IMR-90 (cell line): Measurements from ENCODE around the gene DSC3. TPM values are rescaled to one million over a fixed set of nuclear protein-coding genes. Genes with fewer than 3 reads are reported as not detected.

Source experiments
- ATAC-seq: fragments of 200-7000 bp; cut with Tn5 transposase; 2 replicates; pipeline ENCODE4 v1.9.1; 2020; ENCODE audit warnings: low read depth, mild to moderate bottlenecking, moderate library complexity
- BruUV-seq: library from RNA; stranded (reverse); fragments of 400-500 nt; replicated peaks from 2 replicates; lab custom pipeline; 2021; lab: Mats Ljungman, UMichigan
- CTCF ChIA-PET: fragments of 300-600 bp; formaldehyde crosslinking; extraction: SDS; loops from one replicate; lab custom pipeline; 2021; ENCODE audit warnings: antibody characterized with exemption; lab: Yijun Ruan, JAX
- POLR2A ChIA-PET: fragments of 300-600 bp; sonication (Branson Sonifier 250); formaldehyde crosslinking; loops from one replicate; lab custom pipeline; 2022; ENCODE audit warnings: antibody characterized with exemption; ENCODE audit not compliant: unreplicated experiment; lab: Charles Lee
- DNase-seq: peaks from one replicate; pipeline ENCODE4 v3.0.0; 2013
- H2AFZ ChIP-seq: replicated peaks from 2 replicates; pipeline ENCODE3; 2013; ENCODE audit warnings: low read length, mild to moderate bottlenecking; ENCODE audit not compliant: poor library complexity
- H2AK5ac ChIP-seq: 2 replicates; pipeline ENCODE4 v1.6.1; 2013; ENCODE audit warnings: low read depth, low read length, inconsistent platforms
- H2AK9ac ChIP-seq: replicated peaks from 2 replicates; pipeline ENCODE3; 2013; ENCODE audit warnings: mild to moderate bottlenecking, low read depth, low read length, moderate library complexity; ENCODE audit not compliant: poor library complexity
- H2BK120ac ChIP-seq: 2 replicates; pipeline ENCODE4 v1.6.1; 2013; ENCODE audit warnings: low read depth, low read length, inconsistent platforms
- H2BK15ac ChIP-seq: 3 replicates; pipeline ENCODE4 v1.6.1; 2013; ENCODE audit warnings: low read depth, low read length, inconsistent platforms
- H2BK20ac ChIP-seq: 2 replicates; pipeline ENCODE4 v1.6.1; 2013; ENCODE audit warnings: low read depth, mild to moderate bottlenecking, inconsistent platforms, low read length, moderate library complexity
- H2BK5ac ChIP-seq: 2 replicates; pipeline ENCODE4 v1.6.1; 2013; ENCODE audit warnings: mild to moderate bottlenecking, low read depth, low read length, inconsistent platforms; ENCODE audit not compliant: poor library complexity, severe bottlenecking
- H3K14ac ChIP-seq: replicated peaks from 2 replicates; pipeline ENCODE4 v1.6.1; 2013; ENCODE audit warnings: low read depth, low read length, inconsistent platforms
- H3K18ac ChIP-seq: 2 replicates; pipeline ENCODE4 v1.6.1; 2013; ENCODE audit warnings: low read depth, low read length, control low read depth
- H3K23ac ChIP-seq: 2 replicates; pipeline ENCODE4 v1.6.1; 2013; ENCODE audit warnings: low read depth, low read length, inconsistent platforms
- H3K27ac ChIP-seq: 2 replicates; pipeline ENCODE4 v1.5.1; 2013; ENCODE audit warnings: mild to moderate bottlenecking, control low read depth, low read length; ENCODE audit not compliant: insufficient read depth
- H3K27me3 ChIP-seq: 2 replicates; pipeline ENCODE4 v1.6.1; 2013; ENCODE audit warnings: low read length; ENCODE audit not compliant: control insufficient read depth, insufficient read depth
- H3K36me3 ChIP-seq: 2 replicates; pipeline ENCODE4 v1.6.1; 2013; ENCODE audit warnings: low read length, mixed read lengths; ENCODE audit not compliant: control insufficient read depth, insufficient read depth
- H3K4ac ChIP-seq: 2 replicates; pipeline ENCODE4 v1.6.1; 2013; ENCODE audit warnings: low read depth, low read length, inconsistent platforms
- H3K4me1 ChIP-seq: 2 replicates; pipeline ENCODE4 v1.6.1; 2013; ENCODE audit warnings: low read length, mixed read lengths; ENCODE audit not compliant: control insufficient read depth, insufficient read depth
- H3K4me2 ChIP-seq: 2 replicates; pipeline ENCODE4 v1.6.1; 2013; ENCODE audit warnings: low read depth, mild to moderate bottlenecking, control low read depth, low read length, moderate library complexity
- H3K4me3 ChIP-seq: 2 replicates; pipeline ENCODE4 v1.5.1; 2013; ENCODE audit warnings: low read depth, mild to moderate bottlenecking, control low read depth, low read length, moderate library complexity; ENCODE audit not compliant: insufficient read depth
- H3K56ac ChIP-seq: 2 replicates; pipeline ENCODE4 v1.6.1; 2013; ENCODE audit warnings: low read length, inconsistent platforms; ENCODE audit not compliant: insufficient read depth; ENCODE audit errors: extremely low read depth
- H3K79me1 ChIP-seq, 2 experiments: 2 replicates each; pipeline ENCODE4 v1.6.1; 2013; ENCODE audit warnings: low read length in 2 of 2, inconsistent platforms in 1 of 2, low read depth in 1 of 2
- H3K9ac ChIP-seq: 2 replicates; pipeline ENCODE4 v1.6.1; 2013; ENCODE audit warnings: low read depth, low read length, control low read depth
- H3K9me1 ChIP-seq: 2 replicates; pipeline ENCODE4 v1.6.1; 2013; ENCODE audit warnings: low read length, inconsistent platforms; ENCODE audit not compliant: insufficient read depth
- H3K9me3 ChIP-seq: 2 replicates; pipeline ENCODE4 v1.6.1; 2013; ENCODE audit warnings: low read length; ENCODE audit not compliant: control insufficient read depth, insufficient read depth
- H4K20me1 ChIP-seq: 2 replicates; pipeline ENCODE4 v1.6.1; 2013; ENCODE audit warnings: low read length, inconsistent platforms; ENCODE audit not compliant: insufficient read depth
- H4K5ac ChIP-seq: 2 replicates; pipeline ENCODE4 v1.6.1; 2013; ENCODE audit warnings: mild to moderate bottlenecking, low read depth, low read length, control low read depth
- H4K8ac ChIP-seq, 2 experiments: 2 replicates each; pipeline ENCODE4 v1.6.1; 2013; ENCODE audit warnings: low read depth in 2 of 2, low read length in 2 of 2, control low read depth in 1 of 2, inconsistent platforms in 1 of 2
- H4K91ac ChIP-seq: 2 replicates; pipeline ENCODE4 v1.6.1; 2013; ENCODE audit warnings: low read depth, low read length, inconsistent platforms; ENCODE audit not compliant: insufficient read depth
- BHLHE40 ChIP-seq: fragments of 150-350 bp; IDR thresholded peaks from 2 replicates; pipeline ENCODE4 v1.6.1; 2016; ENCODE audit warnings: mild to moderate bottlenecking, low read depth, low read length
- CEBPB ChIP-seq: IDR thresholded peaks from 2 replicates; pipeline ENCODE4 v1.6.1; 2012; ENCODE audit warnings: low read depth, low read length, improper control_type of control experiment
- CHD1 ChIP-seq: IDR thresholded peaks from 2 replicates; pipeline ENCODE4 v1.6.1; 2012; ENCODE audit warnings: low read depth, low read length, improper control_type of control experiment
- MAFK ChIP-seq: IDR thresholded peaks from 2 replicates; pipeline ENCODE4 v1.6.1; 2012; ENCODE audit warnings: low read depth, low read length, improper control_type of control experiment
- MAZ ChIP-seq: IDR thresholded peaks from 2 replicates; pipeline ENCODE4 v1.6.1; 2012; ENCODE audit warnings: low read depth, mild to moderate bottlenecking, low read length, improper control_type of control experiment, moderate library complexity, borderline replicate concordance
- MXI1 ChIP-seq: IDR thresholded peaks from 2 replicates; pipeline ENCODE4 v1.6.1; 2012; ENCODE audit warnings: low read depth, mild to moderate bottlenecking, low read length, moderate library complexity, borderline replicate concordance
- POLR2A ChIP-seq: IDR thresholded peaks from 2 replicates; pipeline ENCODE4 v1.6.1; 2012; ENCODE audit warnings: mild to moderate bottlenecking, low read depth, low read length
- RAD21 ChIP-seq: IDR thresholded peaks from 2 replicates; pipeline ENCODE4 v1.6.1; 2012; ENCODE audit warnings: low read length, improper control_type of control experiment
- SMC3 ChIP-seq: fragments of 150-350 bp; IDR thresholded peaks from 2 replicates; pipeline ENCODE4 v1.6.1; 2016; ENCODE audit warnings: low read depth, mild to moderate bottlenecking, antibody characterized with exemption, low read length, moderate library complexity
- WGBS, 2 experiments: methylation state at CpG; one replicate each; pipeline versions ENCODE4 v1.1.5 to v1.1.7; 2013; ENCODE audit warnings: missing lambda C conversion rate in 2 of 2; ENCODE audit not compliant: insufficient read length in 1 of 2; ENCODE audit errors: extremely low coverage in 2 of 2; 5-methylcytosine and 5-hydroxymethylcytosine counted together
- dilution Hi-C: fragments of 300-500 bp; cut with HindIII; formaldehyde crosslinking; loops from one replicate; pipeline ENCODE4 v1.14.3; 2018; ENCODE audit warnings: low sequenced_read_pairs; ENCODE audit not compliant: unreplicated experiment
- in situ Hi-C: fragments of 300-500 bp; cut with MboI; formaldehyde crosslinking; loops from 3 replicates; pipeline ENCODE4 v1.14.3; 2019; ENCODE audit warnings: low sequenced_read_pairs, inconsistent platforms, mixed read lengths
- intact Hi-C: fragments of 100-400 bp; cut with micrococcal nuclease; formaldehyde crosslinking; loops from 2 replicates; pipeline ENCODE4 v1.10.0; 2022
- polyA plus RNA-seq, 3 experiments: library from polyadenylated mRNA; depleted of rRNA; stranded (reverse); fragments of >200 nt; gene quantifications; 2 replicates each; pipeline ENCODE4 v1.2.3, GENCODE V29; 2012; ENCODE audit warnings: low replicate concordance in 1 of 3
- total RNA-seq: library from RNA; depleted of rRNA; stranded (reverse); fragments of >200 nt; gene quantifications from 2 replicates; pipeline ENCODE4 v1.2.3, GENCODE V29; 2012
- TF ChIP-seq, protein P1 (sequence below): fragments of 150-350 bp; IDR thresholded peaks from 2 replicates; pipeline ENCODE4 v1.6.1; 2017; ENCODE audit warnings: mild to moderate bottlenecking, antibody characterized with exemption, low read length, low read depth
- TF ChIP-seq, protein P2 (sequence below): fragments of 150-350 bp; IDR thresholded peaks from 2 replicates; pipeline ENCODE4 v1.6.1; 2016; ENCODE audit warnings: low read depth, mild to moderate bottlenecking, low read length, moderate library complexity, borderline replicate concordance
- TF ChIP-seq, protein P3 (sequence below): conservative IDR thresholded peaks from 2 replicates; pipeline ENCODE4 v1.5.1; 2012; ENCODE audit warnings: mild to moderate bottlenecking, low read depth, low read length, improper control_type of control experiment

The DSC3 gene
- total and polyA plus RNA-seq, 2 of the 4 experiments (the other 2 are of a cell fraction) = under 0.01 to 0.09 TPM

DNA sequence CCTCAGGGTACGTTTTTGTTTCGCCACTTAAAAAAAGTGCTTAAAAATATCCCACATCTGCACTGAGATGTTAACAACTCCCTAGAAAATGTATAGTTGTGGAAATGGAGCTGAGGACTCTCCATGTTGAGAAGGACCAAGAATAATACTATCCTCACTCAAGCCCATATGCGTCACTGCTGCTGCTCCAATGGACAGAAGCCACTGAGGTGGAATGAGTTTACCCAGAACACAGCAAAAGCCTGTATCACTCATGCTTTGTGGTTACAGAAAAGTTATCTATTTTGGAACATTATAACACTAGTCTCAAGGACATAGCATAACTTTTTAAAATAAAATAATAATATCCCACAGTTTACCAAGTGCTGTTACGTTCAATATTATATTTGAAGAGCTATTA is 31.9 kb downstream of the DSC3 start:
- ATAC-seq (no peak), DNase-seq (no peak)
- Histone ChIP-seq H3K4me3 (no peak overlapping the region), H3K36me3 (no peaks in the 10 kb centered on the region), H3K27me3 (no peaks in the 10 kb centered on the region), H2AFZ (no peak overlapping the region), H4K91ac (no peak overlapping the region), H2AK5ac (no peak overlapping the region), H3K4me2 (no peak overlapping the region), H2BK120ac (no peak overlapping the region), H4K20me1 (no peaks in the 10 kb centered on the region), H3K79me1 (no peaks in the 10 kb centered on the region), H2BK5ac (no peak overlapping the region), H2BK20ac (no peak overlapping the region), H3K27ac (no peak overlapping the region), H4K8ac (no peak overlapping the region), H4K5ac (no peak overlapping the region), H3K4me1 (no peaks in the 10 kb centered on the region), H3K4ac (no peak overlapping the region), H3K23ac (no peak overlapping the region), H3K9me1 (no peaks in the 10 kb centered on the region), H3K14ac (no peak overlapping the region), H3K56ac (no peak overlapping the region), H2AK9ac (no peak overlapping the region), H2BK15ac (no peak overlapping the region), H3K18ac (no peak overlapping the region), H3K9me3 (no peaks in the 10 kb centered on the region), H3K9ac (no peak overlapping the region)
- intact Hi-C loops = no loop called here
- TF ChIP-seq, protein P1, sequence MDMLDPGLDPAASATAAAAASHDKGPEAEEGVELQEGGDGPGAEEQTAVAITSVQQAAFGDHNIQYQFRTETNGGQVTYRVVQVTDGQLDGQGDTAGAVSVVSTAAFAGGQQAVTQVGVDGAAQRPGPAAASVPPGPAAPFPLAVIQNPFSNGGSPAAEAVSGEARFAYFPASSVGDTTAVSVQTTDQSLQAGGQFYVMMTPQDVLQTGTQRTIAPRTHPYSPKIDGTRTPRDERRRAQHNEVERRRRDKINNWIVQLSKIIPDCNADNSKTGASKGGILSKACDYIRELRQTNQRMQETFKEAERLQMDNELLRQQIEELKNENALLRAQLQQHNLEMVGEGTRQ = no peak
- TF ChIP-seq POLR2A (no peak), MAFK (no peak), RAD21 (no peak), SMC3 (no peak), BHLHE40 (no peak), MAZ (no peak), CHD1 (no peak), CEBPB (no peak), MXI1 (no peak)
- TF ChIP-seq, protein P2, sequence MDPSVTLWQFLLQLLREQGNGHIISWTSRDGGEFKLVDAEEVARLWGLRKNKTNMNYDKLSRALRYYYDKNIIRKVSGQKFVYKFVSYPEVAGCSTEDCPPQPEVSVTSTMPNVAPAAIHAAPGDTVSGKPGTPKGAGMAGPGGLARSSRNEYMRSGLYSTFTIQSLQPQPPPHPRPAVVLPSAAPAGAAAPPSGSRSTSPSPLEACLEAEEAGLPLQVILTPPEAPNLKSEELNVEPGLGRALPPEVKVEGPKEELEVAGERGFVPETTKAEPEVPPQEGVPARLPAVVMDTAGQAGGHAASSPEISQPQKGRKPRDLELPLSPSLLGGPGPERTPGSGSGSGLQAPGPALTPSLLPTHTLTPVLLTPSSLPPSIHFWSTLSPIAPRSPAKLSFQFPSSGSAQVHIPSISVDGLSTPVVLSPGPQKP = no peak
- TF ChIP-seq, protein P3, sequence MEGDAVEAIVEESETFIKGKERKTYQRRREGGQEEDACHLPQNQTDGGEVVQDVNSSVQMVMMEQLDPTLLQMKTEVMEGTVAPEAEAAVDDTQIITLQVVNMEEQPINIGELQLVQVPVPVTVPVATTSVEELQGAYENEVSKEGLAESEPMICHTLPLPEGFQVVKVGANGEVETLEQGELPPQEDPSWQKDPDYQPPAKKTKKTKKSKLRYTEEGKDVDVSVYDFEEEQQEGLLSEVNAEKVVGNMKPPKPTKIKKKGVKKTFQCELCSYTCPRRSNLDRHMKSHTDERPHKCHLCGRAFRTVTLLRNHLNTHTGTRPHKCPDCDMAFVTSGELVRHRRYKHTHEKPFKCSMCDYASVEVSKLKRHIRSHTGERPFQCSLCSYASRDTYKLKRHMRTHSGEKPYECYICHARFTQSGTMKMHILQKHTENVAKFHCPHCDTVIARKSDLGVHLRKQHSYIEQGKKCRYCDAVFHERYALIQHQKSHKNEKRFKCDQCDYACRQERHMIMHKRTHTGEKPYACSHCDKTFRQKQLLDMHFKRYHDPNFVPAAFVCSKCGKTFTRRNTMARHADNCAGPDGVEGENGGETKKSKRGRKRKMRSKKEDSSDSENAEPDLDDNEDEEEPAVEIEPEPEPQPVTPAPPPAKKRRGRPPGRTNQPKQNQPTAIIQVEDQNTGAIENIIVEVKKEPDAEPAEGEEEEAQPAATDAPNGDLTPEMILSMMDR = no peak
- in situ Hi-C loops = no loop called here
- ChIA-PET CTCF (no interaction called here), POLR2A (no interaction called here)
- dilution Hi-C loops = no loop called here
- WGBS, 2 experiments = no CpG with 5 or more reads among the region's 4 CpGs
- no TSS peak for BruUV-seq
